ENCODE results near the gene CLDN17. TPM values are rescaled to one million over a fixed set of nuclear protein-coding genes. Genes with fewer than 3 reads are reported as not detected.

CLDN17 gene
- polyA plus RNA-seq, 1 of the 3 experiments (the other 2 are of a cell fraction): not detected

GRCh38 chr21:30200000-30200399 is 33.4 kb upstream of the CLDN17 start:
- Histone ChIP-seq H3K79me2 (ENCODE audit: insufficient read depth) (no peaks in the 10 kb centered on the region), H2AFZ (ENCODE audit: low read depth) (no peak overlapping the region), H3K27ac (ENCODE audit: low read depth in 2 of 2, low read length in 1 of 2) (no peak overlapping the region), H3K9me2 (no peaks in the 10 kb centered on the region), H3K36me3 (replicated peaks in 1 of 2; ENCODE audit: control insufficient read depth in 1 of 2, insufficient read depth in 2 of 2, low read length in 1 of 2) (no peaks in the 10 kb centered on the region), H3K9ac (no peak overlapping the region), H3K4me1 (ENCODE audit: control insufficient read depth in 1 of 2, insufficient read depth in 2 of 2, low read depth in 1 of 2, low read length in 1 of 2) (no peaks in the 10 kb centered on the region), H3F3A (replicated peaks; ENCODE audit: insufficient read depth) (no peaks in the 10 kb centered on the region), H3K4me3 (ENCODE audit: low read depth in 2 of 2, low read length in 1 of 2) (no peak overlapping the region), H3K9me3 (no peaks in the 10 kb centered on the region), H4K20me1 (ENCODE audit: insufficient read depth) (no peaks in the 10 kb centered on the region), H3K4me2 (no peak overlapping the region), H3K27me3 (ENCODE audit: insufficient read depth) (no peaks in the 10 kb centered on the region; the same call in 1 of the 2 replicates)
- CTCF ChIA-PET: no interaction called here
- DNase-seq: no peak
- POLR2A ChIA-PET: no interaction called here
- WGBS (ENCODE audit: low lambda C conversion rate): 2% methylated on average over 2 of the region's 2 CpGs
- TF ChIP-seq ZBTB33 (IDR thresholded peaks at IDR 0.05; ENCODE audit: borderline replicate concordance, low read depth): no peak
- no peak for TF ChIP-seq FOSL2 (IDR thresholded peaks at IDR 0.05; ENCODE audit: borderline replicate concordance, low read depth)
- TF ChIP-seq RFX5 (IDR thresholded peaks at IDR 0.05; ENCODE audit: low read length): no peak
- TF ChIP-seq POLR2AphosphoS5 (IDR thresholded peaks at IDR 0.05; ENCODE audit: low read depth, low read length): no peak
- TF ChIP-seq USF1 (IDR thresholded peaks at IDR 0.05; ENCODE audit: borderline replicate concordance, low read depth): no peak
- no peak for TF ChIP-seq RAD21 (IDR thresholded peaks at IDR 0.05; ENCODE audit: low read length)
- TF ChIP-seq IRF3 (IDR thresholded peaks at IDR 0.05; ENCODE audit: low read depth, low read length): no peak
- TF ChIP-seq EZH2phosphoT487 (IDR thresholded peaks at IDR 0.05; ENCODE audit: borderline replicate concordance, low read depth): no peak
- TF ChIP-seq FOXJ3 (CRISPR knock-in tag; IDR thresholded peaks at IDR 0.05): no peak
- TF ChIP-seq NFIC (IDR thresholded peaks at IDR 0.05; ENCODE audit: borderline replicate concordance): no peak
- TF ChIP-seq TEAD4 (IDR thresholded peaks at IDR 0.05; ENCODE audit: borderline replicate concordance, insufficient read depth): no peak
- no peak for TF ChIP-seq YY1 (IDR thresholded peaks at IDR 0.05; ENCODE audit: low read depth)
- TF ChIP-seq RXRA (IDR thresholded peaks at IDR 0.05; ENCODE audit: borderline replicate concordance, low read depth): no peak
- TF ChIP-seq TCF12 (IDR thresholded peaks at IDR 0.05): no peak
- TF ChIP-seq TAF1 (IDR thresholded peaks at IDR 0.05; ENCODE audit: borderline replicate concordance, low read depth, low read length): no peak
- TF ChIP-seq FOXM1 (IDR thresholded peaks at IDR 0.05; ENCODE audit: low read depth): no peak

All from SK-N-SH (cell line).